Middle frontal gyrus (tissue), 1 donor: ENCODE measurements around the gene MFAP3L.
"Not testable (repeated sequence)": the region's sequence is repeated elsewhere in the genome, so short reads cannot be mapped to it uniquely, and the experiment has no call there.

Experiments
- DNase-seq: peaks from one replicate; pipeline ENCODE4 v3.0.0-alpha.2; 2015; ENCODE audit warnings: low spot score; ENCODE audit errors: extremely low spot score

MFAP3L gene

GRCh38 chr4:170026253-170027021, at the start of gene MFAP3L:
MFAP3L (minus strand) TSS chr4:170026395; CDS start chr4:170005877, 20,518 bp downstream.
- DNase-seq: peak; percentile 84

GRCh38 chr4:170071196-170071595, 45.0 kb upstream of the MFAP3L start:
- DNase-seq: no peak

- no peak for DNase-seq
Measured at GRCh38 chr4:170068438-170069128, 42.4 kb upstream of the MFAP3L start.

GRCh38 chr4:170059421-170059820, 33.2 kb upstream of the MFAP3L start:
- DNase-seq: no peak

GRCh38 chr4:170058826-170059225, 32.6 kb upstream of the MFAP3L start:
- no peak for DNase-seq

- no peak for DNase-seq
Measured at GRCh38 chr4:170057866-170058265, 31.7 kb upstream of the MFAP3L start.

- no peak for DNase-seq
Measured at GRCh38 chr4:170052919-170053318, 26.7 kb upstream of the MFAP3L start.

- no peak for DNase-seq
Measured at GRCh38 chr4:170051402-170051801, 25.2 kb upstream of the MFAP3L start.

GRCh38 chr4:170049766-170050165, 23.6 kb upstream of the MFAP3L start:
- no peak for DNase-seq

GRCh38 chr4:170047771-170048354, 21.7 kb upstream of the MFAP3L start:
- peak; percentile 76 for DNase-seq

- DNase-seq: not testable (repeated sequence)
Measured at GRCh38 chr4:170046156-170046555, 20.0 kb upstream of the MFAP3L start.

- no peak for DNase-seq
Measured at GRCh38 chr4:170040031-170040680, 14.0 kb upstream of the MFAP3L start.

GRCh38 chr4:170038769-170039168, 12.6 kb upstream of the MFAP3L start:
- DNase-seq: no peak

GRCh38 chr4:170038232-170038631, 12.0 kb upstream of the MFAP3L start:
- DNase-seq: no peak

GRCh38 chr4:170037481-170037880, 11.3 kb upstream of the MFAP3L start:
- no peak for DNase-seq

GRCh38 chr4:170035845-170036244, 9.7 kb upstream of the MFAP3L start:
- no peak for DNase-seq

GRCh38 chr4:170035231-170035630, 9.0 kb upstream of the MFAP3L start:
- DNase-seq: no peak

GRCh38 chr4:170033999-170034398, 7.8 kb upstream of the MFAP3L start:
- no peak for DNase-seq

- no peak for DNase-seq
Measured at GRCh38 chr4:170030121-170030520, 3.9 kb upstream of the MFAP3L start.

- DNase-seq: peak; percentile 76
Measured at GRCh38 chr4:170027181-170027829, 1.1 kb upstream of the MFAP3L start.

- DNase-seq: no peak
Measured at GRCh38 chr4:170025523-170026252, 507 bp downstream of the MFAP3L start.
